HG03558 (cell line): ENCODE results near the gene PTGS2.

Source experiments
- ATAC-seq: cut with Tn5 transposase; IDR thresholded peaks from one replicate; pipeline ENCODE4 v1.9.1; 2021; ENCODE audit warnings: moderate number of reproducible peaks; ENCODE audit not compliant: unreplicated experiment; ENCODE audit errors: extremely low read depth

Gene PTGS2

DNA sequence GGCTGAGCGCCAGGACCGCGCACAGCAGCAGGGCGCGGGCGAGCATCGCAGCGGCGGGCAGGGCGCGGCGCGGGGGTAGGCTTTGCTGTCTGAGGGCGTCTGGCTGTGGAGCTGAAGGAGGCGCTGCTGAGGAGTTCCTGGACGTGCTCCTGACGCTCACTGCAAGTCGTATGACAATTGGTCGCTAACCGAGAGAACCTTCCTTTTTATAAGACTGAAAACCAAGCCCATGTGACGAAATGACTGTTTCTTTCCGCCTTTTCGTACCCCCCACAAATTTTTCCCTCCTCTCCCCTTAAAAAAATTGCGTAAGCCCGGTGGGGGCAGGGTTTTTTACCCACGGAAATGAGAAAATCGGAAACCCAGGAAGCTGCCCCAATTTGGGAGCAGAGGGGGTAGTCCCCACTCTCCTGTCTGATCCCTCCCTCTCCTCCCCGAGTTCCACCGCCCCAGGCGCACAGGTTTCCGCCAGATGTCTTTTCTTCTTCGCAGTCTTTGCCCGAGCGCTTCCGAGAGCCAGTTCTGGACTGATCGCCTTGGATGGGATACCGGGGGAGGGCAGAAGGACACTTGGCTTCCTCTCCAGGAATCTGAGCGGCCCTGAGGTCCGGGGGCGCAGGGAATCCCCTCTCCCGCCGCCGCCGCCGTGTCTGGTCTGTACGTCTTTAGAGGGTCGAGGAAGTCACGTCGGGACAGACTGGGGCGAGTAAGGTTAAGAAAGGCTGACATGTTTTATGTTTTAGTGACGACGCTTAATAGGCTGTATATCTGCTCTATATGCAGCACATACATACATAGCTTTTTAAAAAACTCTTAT is at the start of gene PTGS2:
Gene PTGS2 (minus strand): TSS at position 179 of the 817 bp plus-strand sequence. CDS start 133 bp downstream, at position 46.
- ATAC-seq, result peak; percentile 82

DNA sequence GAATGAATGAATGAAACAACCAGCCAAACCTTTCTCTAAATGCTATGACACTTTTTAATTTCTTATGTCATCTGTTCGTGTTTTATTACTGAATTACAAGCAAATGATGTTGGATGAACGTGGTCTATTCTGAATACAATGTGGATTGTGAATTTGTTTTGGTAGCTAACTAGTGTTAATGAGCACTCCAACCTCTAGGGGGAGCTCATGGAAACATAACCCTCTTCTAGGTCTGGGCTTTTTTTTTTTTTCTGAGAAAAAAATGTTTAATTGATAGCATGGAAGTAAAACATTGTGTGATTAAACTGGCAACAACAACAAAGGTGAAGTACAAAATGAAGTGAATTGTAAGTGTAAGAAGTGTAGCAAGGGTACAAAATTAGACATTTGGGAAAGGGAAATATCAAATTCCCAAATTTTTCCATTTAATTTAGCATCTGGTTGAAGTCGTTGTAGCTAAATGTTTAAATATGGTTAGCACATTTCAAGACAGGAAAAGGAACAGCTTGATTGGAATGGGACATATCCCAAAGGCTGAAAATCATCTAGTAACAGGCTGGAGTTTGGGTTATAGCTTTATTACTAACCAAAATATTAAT is 42.6 kb upstream of the PTGS2 start:
- peak; percentile 73 for ATAC-seq

DNA sequence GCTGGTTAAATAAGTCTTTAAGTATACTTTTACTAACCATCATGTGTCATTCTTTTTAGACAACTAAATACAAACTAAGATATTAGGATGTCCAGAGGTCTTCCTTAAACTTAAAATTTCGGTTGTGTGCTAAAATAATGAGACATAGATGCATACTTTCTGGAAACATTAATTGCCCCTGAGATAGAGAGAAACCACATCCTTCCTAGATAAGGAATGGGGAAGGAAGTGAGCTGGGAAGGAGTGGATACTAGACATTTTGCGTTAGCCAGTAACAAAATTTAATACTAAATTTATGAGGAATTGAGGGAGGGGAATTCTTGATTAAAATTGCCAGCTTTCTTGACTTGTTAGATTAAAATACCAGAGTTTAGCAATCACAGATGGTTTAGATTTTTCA is 37.1 kb upstream of the PTGS2 start:
- ATAC-seq, result no peak

DNA sequence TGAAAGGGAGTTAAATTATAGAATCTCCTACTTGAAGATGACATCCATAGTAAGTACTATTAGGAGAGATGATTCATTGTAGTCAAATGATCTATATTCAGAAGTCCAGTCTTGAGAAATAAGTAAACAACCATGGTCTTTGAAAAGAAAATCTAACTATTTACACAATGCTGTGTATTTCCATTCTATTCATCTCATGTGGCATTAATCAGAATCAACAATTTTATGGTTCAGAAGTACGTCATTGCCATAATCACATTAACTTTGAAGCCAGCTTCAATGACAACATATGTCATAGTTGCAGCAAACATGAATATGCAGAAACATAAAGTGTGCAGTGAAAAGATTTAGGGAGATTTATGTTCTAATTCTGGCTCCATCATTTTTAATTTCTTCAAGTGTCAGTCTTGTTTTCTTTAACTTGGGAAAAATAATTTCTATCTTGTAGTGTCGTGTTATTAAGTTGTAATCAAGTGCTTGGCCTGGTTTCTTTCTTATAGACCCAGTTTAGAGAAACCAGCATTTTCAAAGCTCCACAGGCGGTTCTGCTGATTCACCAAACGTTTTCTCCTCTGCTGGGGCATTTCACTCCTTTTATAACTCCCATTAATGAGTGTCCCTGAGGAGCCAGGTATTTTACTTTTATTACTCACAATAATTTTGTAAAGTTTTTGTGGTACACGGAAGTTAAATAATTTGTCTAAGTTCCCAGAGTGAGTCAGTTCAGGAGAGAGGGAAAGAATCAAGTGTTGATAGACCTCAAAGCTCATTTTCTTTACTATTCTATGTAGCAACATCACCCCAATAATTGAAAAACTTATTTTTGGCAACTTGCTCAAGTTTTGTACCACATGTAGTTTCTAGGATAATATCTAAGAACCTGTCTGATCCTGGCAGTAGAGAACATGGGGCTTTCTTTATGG is 35.9 kb upstream of the PTGS2 start:
- ATAC-seq, result no peak

DNA sequence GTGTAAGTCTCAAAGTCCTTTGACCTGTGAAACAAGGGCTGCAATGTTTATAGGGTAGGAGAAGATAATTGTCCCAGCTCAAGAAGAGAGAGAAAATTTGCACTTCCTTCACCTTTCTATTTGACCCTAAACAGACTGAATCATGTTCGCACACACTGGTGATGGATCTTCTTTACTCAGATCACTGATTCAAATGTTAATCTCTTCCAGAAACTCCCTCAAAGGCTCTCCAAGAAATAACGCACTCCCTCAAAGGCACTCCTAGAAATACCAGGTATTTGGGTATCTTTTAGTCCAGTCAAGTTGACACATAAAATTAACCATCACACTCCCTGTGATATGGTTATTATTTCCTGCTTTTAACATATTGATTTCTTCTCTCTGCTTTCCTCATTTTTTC is 30.5 kb upstream of the PTGS2 start:
- ATAC-seq, result no peak

DNA sequence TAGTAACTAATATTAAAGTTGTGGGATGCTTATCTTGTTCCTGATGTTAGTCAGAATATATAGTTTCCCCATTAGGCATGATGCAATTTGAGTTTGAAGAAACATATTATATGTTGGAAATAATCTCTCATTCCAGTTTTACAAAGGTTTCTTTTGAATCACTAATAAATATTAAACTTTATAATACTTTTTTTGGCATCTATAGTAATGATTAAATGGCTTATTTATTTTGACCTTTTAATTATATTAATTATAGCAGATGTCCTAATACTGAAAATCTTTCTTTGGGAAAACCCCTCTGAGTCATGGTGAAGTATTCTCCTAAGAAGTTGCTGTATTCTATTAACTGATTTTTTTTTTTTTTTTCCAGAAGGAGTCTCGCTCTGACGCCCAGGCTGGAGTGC is 28.5 kb upstream of the PTGS2 start:
- ATAC-seq, result no peak

DNA sequence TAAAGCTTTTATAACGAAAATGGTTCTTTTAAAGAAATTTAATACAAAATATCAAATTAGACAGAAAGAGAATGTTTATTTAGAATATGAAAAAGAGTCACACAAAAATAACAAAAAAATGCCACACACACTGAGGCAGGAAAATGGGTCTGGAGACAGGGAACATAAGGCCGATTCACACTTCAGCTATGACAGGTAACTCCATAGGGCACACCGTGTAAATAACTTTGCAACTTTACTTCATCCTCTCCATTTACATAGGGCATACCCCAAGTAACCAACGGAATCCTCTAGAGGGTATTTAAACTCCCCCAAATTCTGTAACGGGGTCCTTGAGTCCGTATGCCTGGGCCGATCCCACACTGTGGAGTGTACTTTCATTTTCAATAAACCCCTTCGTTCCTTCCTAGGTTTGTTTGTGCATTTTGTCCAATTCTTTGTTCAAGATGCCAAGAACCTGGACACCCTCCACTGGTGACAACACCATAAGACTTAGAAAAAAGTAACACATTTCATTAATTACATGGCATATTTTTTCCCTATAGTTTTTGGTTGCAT is 23.1 kb upstream of the PTGS2 start:
- no peak for ATAC-seq

DNA sequence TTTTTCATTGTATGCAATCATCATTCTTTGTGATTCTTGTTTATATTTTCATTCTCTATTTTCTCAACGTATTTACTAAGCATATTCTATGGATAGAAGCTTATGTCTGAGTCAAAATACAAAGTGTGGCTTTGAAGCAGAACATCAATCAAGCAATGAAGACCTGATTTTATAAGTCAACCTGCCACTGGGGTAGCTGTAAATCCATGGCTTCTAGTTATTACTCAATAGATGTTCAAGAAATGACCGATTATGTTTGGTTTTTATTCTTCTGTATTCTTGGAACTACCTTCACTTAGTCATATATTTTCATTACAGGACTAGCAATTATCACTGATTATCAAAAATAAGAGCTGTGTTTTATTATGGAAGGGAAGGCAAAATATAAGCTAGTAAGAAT is 20.5 kb upstream of the PTGS2 start:
- ATAC-seq, result no peak

DNA sequence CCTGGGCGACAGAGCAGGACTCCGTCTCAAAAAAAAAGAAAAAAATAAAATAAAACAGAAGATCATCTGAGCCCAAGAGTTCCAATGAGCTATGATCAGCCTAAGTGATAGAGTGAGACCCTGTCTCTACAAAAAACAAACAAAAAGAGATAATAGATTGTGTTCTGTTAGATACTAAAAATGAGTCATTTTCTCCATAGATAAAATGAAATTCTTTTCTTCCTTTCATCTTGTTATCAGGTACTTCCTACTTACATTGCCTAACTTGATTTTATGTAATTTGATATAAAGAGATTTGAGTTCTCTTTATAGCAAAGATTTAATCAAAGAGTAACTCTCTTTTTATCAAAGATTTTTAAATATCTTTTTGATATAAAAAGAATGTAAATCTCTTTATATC is 19.3 kb upstream of the PTGS2 start:
- ATAC-seq, result no peak

DNA sequence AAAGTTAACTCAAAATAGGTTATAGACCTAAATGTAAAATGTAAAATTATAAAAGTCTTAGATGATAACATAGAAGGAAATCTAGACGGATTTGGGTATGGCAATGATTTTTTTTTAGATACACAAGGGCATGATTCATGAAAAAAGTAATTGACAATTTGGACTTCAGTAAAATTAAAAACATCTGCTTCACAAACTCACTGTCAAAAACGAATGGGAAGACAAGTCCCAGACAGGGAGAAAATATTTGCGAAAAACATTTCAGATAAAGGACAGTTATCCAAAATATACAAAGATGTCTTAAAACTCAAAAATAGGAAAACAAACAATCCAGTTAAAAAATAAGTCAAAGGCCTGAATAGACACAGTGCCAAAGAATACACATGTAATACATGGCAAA is 9.7 kb upstream of the PTGS2 start:
- no peak for ATAC-seq

DNA sequence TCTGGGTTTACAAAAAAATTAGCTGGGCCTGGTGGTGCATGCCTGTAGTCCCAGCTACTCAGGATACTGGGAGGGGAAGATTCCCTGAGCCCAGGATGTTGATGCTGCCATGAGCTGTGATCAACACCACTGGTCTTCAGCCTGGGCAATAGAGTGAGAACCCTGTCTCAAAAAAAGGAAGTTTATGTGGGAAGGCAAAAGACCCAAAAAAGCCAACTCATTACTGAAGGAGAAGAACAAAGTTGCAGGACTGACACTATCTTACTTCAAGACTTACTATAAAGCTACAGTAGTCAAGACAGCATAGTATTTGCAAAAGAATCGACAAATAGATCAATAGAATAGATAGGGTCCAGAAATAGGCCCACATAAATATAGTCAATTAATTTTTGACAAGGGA is 9.2 kb upstream of the PTGS2 start:
- no peak for ATAC-seq

DNA sequence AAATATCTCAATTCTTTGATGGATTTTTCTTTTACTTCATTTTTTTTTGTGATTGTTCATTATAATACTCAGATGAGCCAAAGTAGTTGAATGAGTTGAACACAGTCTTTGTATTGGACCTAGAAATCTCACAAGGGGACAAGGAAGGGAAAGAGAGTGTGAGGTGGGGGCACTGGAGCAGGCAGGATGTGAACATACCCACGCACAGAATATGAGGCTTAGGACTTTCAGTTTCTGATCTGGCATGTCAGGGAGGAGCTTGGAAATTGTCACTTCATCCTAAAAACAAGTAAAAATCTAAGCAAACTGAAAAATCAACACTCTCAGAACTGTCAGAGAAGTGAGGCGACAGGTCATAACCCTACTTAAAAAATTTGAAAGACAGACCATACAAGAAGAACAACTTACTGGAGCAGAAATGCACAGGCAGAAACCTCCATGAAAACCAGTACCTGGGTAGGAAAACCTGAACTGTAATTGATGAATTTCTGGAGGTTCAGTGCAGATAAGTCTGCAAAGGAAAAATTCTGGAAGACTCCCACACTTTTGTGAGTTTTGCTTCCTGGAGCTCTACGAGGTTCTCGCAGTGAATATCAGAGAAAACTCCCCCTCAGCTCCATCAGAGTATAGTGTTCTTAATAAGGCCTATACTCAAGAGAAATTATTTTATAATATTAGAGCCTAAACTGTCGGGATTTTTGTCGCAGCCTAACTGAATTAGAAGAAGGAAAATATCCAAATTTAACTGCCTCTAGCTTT is 3.6 kb upstream of the PTGS2 start:
- ATAC-seq, result no peak

DNA sequence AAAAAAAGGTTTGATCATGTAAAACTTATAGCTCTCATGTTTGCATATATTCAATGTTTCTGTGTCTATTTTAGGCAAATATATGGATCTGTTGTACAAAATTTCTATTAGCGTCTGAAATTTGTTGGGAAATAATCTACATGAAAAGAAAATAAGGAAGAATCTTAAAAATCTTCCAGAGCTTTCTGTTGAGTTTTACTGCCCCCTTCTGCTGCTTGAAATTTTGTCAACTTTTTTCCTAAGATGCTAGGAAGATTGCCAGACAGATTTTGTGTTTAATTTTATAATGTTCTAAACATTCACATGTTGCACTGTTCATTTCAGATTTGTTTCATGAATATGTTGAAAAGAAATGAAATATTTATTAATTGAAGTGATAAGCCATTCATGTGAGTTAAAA is 2.5 kb upstream of the PTGS2 start:
- ATAC-seq, result no peak

DNA sequence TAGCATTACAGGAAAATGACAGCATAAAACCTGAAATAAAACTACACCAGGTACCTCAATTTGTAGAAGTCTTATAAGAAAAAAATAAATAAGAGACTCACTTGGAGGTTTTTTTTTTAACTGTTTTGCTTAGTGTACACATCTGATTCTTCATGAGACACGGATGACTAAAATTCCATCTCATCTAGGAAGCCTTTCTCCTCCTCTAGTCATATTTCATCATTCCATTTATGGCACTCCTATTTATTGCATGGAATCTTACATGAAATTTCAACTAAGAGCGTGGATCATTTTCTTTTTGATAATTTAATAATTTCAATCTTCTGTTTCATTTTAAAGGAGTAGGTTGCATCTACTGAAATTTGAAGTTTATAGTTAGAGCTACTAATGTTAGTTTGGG is 1.6 kb upstream of the PTGS2 start:
- ATAC-seq, result no peak

DNA sequence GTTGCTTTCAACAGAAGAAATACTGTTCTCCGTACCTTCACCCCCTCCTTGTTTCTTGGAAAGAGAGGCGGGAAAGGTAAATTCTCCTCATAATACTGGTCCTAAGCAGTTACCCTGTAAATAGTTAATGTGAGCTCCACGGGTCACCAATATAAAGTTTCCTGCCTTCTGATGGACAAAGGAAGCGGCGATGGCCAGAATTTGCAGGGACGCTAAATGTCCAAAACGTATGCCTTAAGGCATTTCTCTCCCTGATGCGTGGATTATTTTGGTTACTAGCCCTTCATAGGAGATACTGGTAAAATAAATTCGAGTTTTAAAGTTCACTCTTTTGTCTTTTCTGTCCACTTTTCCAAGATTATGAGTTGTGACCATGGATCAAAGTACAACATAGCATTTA is 898 bp upstream of the PTGS2 start:
- no peak for ATAC-seq

DNA sequence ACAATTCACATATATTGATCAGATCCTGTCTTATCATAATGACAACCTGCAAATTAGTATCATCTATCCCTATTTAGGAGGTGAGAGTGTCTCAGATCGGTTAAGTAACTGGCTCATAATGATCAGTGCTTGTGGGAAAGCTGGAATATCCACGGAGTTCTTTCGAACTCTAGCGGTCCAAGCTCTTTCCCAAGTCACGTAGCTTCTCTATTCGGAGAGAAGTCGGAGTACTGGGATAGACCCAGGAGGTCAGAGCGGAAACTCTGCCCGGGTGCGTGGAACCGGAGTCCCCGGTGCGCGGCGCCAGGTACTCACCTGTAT is 339 bp downstream of the PTGS2 start:
- no peak for ATAC-seq

DNA sequence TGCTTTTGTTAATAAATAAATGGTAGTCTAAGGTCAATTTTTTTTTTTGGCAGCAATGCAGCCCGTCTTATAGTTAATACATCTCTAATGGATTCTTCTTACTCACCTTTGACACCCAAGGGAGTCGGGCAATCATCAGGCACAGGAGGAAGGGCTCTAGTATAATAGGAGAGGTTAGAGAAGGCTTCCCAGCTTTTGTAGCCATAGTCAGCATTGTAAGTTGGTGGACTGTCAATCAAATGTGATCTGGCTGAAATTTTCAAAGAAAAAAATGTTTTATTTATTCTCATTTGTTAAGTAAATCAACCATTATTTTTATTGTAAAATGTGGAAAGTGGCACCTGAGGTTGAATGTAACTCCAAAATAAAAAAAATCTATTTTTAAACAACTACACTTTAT is 2.1 kb downstream of the PTGS2 start:
- ATAC-seq, result no peak

DNA sequence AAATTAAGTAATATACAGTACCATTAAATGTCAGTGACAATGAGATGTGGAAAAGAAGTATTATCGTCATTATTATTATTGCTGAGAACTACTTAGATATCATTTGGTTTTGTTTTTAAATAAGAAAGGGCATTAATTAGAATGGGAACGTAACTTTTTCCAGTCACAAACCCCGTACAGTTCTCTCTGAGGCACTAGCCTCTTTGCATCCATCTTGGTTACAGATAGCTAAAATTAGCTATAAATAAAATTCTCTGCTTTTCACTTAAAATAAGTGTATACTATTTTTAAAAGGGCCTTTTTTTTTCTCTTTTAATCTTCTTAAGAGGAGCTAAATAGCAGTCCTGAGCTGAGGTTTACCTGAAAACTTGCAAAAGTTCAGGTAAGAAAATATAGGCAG is 7.6 kb downstream of the PTGS2 start:
- ATAC-seq, result no peak

DNA sequence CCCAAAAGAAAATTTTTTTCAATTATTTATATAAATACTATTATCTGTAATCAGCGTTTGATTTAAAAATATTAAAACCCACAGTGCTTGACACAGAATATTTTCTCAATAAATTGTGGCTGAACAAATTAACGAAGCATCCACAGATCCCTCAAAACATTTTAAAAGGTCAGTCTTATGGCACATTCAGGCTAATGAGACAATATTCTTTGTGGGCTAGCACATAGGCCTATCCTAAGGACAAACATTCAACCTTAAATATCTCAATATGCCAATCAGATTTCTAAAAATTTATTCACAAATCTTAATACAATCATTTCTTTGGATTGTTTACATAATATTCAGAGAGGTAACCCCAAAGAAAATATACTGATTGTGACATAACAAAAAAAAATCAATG is 8.1 kb downstream of the PTGS2 start:
- no peak for ATAC-seq

DNA sequence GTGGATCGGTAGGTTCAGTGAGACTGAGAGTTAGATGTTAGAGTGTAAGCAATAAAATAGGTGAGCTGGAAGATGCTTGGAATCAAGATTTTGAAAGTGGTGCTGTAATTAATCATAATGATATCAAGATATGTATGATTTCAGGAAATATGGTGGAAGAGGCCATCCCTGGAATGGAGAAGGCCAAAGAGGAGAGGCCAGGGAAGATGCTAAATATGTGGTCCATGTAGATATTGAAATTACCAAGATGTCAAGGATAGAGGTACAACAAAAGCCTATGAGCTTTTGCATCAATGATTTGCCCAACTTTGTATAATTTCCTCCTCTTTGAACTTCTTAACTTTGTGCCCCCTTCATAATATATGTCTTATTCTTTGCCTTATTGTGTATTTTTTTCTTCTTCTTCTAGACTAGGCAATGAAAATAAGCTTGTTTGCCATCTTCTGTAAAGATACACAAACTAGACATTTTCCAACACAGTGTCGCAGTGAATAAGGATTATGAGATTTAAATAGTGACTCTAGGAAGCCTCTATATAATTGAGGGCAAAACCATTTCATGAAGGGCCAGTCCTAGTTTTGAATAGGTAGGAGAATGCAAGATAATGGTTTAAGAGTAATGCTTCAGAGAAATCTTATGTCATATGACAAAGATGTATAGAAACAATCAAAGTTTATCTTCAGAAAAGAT is 8.9 kb downstream of the PTGS2 start:
- ATAC-seq, result no peak
